OCI-LY7 (cell line): ENCODE measurements around the gene KHK.

Experiments used
- EZH2phosphoT487 ChIP-seq: fragments of 200-600 bp; sonication (generic); IDR thresholded peaks from 2 replicates; pipeline ENCODE4 v1.6.1; 2018; ENCODE audit warnings: low read depth, borderline replicate concordance, mild to moderate bottlenecking, mixed run types, antibody characterized with exemption, low read length, moderate library complexity, mixed read lengths
- TF ChIP-seq, protein P1 (sequence below): fragments of 200-600 bp; sonication (generic); conservative IDR thresholded peaks from 2 replicates; pipeline ENCODE4 v1.5.1; 2014; ENCODE audit warnings: mild to moderate bottlenecking, antibody characterized with exemption, low read length, moderate library complexity, mixed read lengths

DNA sequence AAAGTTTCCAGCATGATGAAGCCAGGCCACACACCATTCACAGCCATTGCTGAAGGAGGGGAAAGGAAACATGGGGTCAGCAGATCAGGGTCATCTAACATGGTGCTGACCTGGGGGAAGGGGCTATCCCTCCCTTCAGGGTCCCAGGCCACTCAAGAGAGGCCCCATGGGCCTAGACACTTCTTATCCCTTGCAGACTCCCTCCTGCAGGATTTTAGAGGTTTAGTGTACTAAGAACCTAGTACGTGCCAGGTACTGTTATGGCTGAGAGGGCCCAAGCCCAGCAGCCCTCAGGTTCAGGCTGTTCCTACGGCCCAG lies 8.8 kb downstream of the KHK start:
- TF ChIP-seq, protein P1, sequence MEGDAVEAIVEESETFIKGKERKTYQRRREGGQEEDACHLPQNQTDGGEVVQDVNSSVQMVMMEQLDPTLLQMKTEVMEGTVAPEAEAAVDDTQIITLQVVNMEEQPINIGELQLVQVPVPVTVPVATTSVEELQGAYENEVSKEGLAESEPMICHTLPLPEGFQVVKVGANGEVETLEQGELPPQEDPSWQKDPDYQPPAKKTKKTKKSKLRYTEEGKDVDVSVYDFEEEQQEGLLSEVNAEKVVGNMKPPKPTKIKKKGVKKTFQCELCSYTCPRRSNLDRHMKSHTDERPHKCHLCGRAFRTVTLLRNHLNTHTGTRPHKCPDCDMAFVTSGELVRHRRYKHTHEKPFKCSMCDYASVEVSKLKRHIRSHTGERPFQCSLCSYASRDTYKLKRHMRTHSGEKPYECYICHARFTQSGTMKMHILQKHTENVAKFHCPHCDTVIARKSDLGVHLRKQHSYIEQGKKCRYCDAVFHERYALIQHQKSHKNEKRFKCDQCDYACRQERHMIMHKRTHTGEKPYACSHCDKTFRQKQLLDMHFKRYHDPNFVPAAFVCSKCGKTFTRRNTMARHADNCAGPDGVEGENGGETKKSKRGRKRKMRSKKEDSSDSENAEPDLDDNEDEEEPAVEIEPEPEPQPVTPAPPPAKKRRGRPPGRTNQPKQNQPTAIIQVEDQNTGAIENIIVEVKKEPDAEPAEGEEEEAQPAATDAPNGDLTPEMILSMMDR: no peak
- no peak for TF ChIP-seq EZH2phosphoT487
